ENCODE data around the gene TEX11. TPM values are rescaled to one million over a fixed set of nuclear protein-coding genes. Genes with fewer than 3 reads are reported as not detected.

TEX11 gene
- total and polyA plus RNA-seq, 9 of the 15 experiments (the other 6 are each of a cell fraction or from before 2014, with no cell fraction given), result 0.27 to 1.1 (median 0.45) TPM

GRCh38 chrX:70481471-70482270 is 426.8 kb downstream of the TEX11 start:
- Histone ChIP-seq H3K4me2 (ENCODE audit: insufficient read depth, low read length) (no peak overlapping the region), H4K20me1 (replicated peaks; ENCODE audit: control insufficient read depth, insufficient read depth, low read length) (peaks cover 17% of the 10 kb centered on the region; the same call in 1 of the 2 replicates), H3K9me1 (ENCODE audit: control insufficient read depth, insufficient read depth, low read length) (no peaks in the 10 kb centered on the region), H3K27me3 (ENCODE audit: control insufficient read depth in 2 of 2, insufficient read depth in 2 of 2, low read length in 2 of 2) (no peaks in the 10 kb centered on the region), H3K9ac (ENCODE audit: insufficient read depth in 1 of 2, low read depth in 2 of 2, low read length in 2 of 2) (no peak overlapping the region), H3K4me3 (no peak overlapping the region), H3K79me2 (ENCODE audit: control insufficient read depth, insufficient read depth, low read length) (no peaks in the 10 kb centered on the region), H3K9me3 (replicated peaks; ENCODE audit: control insufficient read depth, insufficient read depth, low read depth, low read length) (no peaks in the 10 kb centered on the region), H3K36me3 (ENCODE audit: control insufficient read depth, insufficient read depth, low read length) (no peaks in the 10 kb centered on the region; the same call in 2 of the 3 replicates), H2AFZ (ENCODE audit: low read depth, low read length) (no peak overlapping the region), H3K27ac (ENCODE audit: extremely low read depth, low read depth, low read length) (no peak overlapping the region), H3K4me1 (replicated peaks in 1 of 2; ENCODE audit: control insufficient read depth in 2 of 2, insufficient read depth in 2 of 2, low read length in 2 of 2) (no peaks in the 10 kb centered on the region; a peak in 1 of 5 replicates)
- BruUV-seq (replicated peaks), result no TSS peak
- in situ Hi-C loops (cut with MboI) (no loop called here), intact Hi-C loops (cut with micrococcal nuclease) (no loop called here)
- ChIA-PET CTCF (ENCODE audit: low intra/inter-chr PET ratio) (no interaction called here), POLR2A (no interaction called here)
- FAIRE-seq (no peak), DNase-seq (ENCODE audit: extremely low read depth in 1 of 4, low spot score in 3 of 4) (no peak), ATAC-seq (no peak)
- WGBS (ENCODE audit: insufficient coverage, low coverage, missing lambda C conversion rate), result 40% methylated on average over 8 of the region's 8 CpGs
- TF ChIP-seq ZNF785 (CRISPR knock-in tag; IDR thresholded peaks at IDR 0.05) (no peak), TRIM25 (IDR thresholded peaks at IDR 0.05; ENCODE audit: borderline replicate concordance) (no peak), NFE2L1 (tag; IDR thresholded peaks at IDR 0.05; ENCODE audit: borderline replicate concordance, low read depth) (no peak), SRSF9 (IDR thresholded peaks at IDR 0.05; ENCODE audit: borderline replicate concordance, low read depth, low read length) (no peak), E4F1 (CRISPR knock-in tag; IDR thresholded peaks at IDR 0.05; ENCODE audit: borderline replicate concordance) (no peak), EWSR1 (IDR thresholded peaks at IDR 0.05; ENCODE audit: borderline replicate concordance, low read depth, partially characterized antibody) (no peak), SIN3A (IDR thresholded peaks at IDR 0.05; ENCODE audit: borderline replicate concordance in 2 of 2, control insufficient read depth in 1 of 2, low read depth in 2 of 2, low read length in 2 of 2) (no peak), GMEB1 (CRISPR knock-in tag; IDR thresholded peaks at IDR 0.05) (no peak), CBFB (CRISPR knock-in tag; IDR thresholded peaks at IDR 0.05) (no peak), TAF15 (IDR thresholded peaks at IDR 0.05; ENCODE audit: low read depth, low read length) (no peak), ID3 (CRISPR knock-in tag; IDR thresholded peaks at IDR 0.05) (no peak), ID3 (tag; IDR thresholded peaks at IDR 0.05) (no peak)

Data from K562 (cell line).